Skeletal muscle tissue (tissue), 4 donors: Measurements from ENCODE around the gene NRXN3. TPM values are rescaled to one million over a fixed set of nuclear protein-coding genes. Genes with fewer than 3 reads are reported as not detected.

Experiments used
- H3K27ac ChIP-seq: one replicate; pipeline ENCODE4 v1.7.0; 2013; ENCODE audit warnings: mild to moderate bottlenecking, low read depth, low read length, inconsistent platforms
- H3K27me3 ChIP-seq, 3 donors: one replicate each; pipeline ENCODE4 v1.7.0; 2013; ENCODE audit warnings: low read length in 3 of 3; ENCODE audit not compliant: control insufficient read depth in 3 of 3, insufficient read depth in 3 of 3
- H3K36me3 ChIP-seq, 3 donors: one replicate each; pipeline ENCODE4 v1.7.0; 2013; ENCODE audit warnings: low read length in 3 of 3; ENCODE audit not compliant: control insufficient read depth in 3 of 3, insufficient read depth in 3 of 3
- H3K4me1 ChIP-seq, 3 donors: one replicate each; pipeline ENCODE4 v1.7.0; 2013; ENCODE audit warnings: low read length in 3 of 3, mild to moderate bottlenecking in 3 of 3; ENCODE audit not compliant: control insufficient read depth in 3 of 3, insufficient read depth in 3 of 3
- H3K4me3 ChIP-seq, 3 donors: one replicate each; pipeline ENCODE4 v1.7.0; 2013; ENCODE audit warnings: low read length in 3 of 3
- H3K9ac ChIP-seq, 3 donors: one replicate each; pipeline ENCODE4 v1.7.0; 2013; ENCODE audit warnings: low read length in 3 of 3, mild to moderate bottlenecking in 3 of 3, moderate library complexity in 2 of 3, low read depth in 1 of 3
- H3K9me3 ChIP-seq, 3 donors: one replicate each; pipeline ENCODE4 v1.7.0; 2013; ENCODE audit warnings: low read length in 3 of 3; ENCODE audit not compliant: control insufficient read depth in 3 of 3
- total RNA-seq: library from RNA; depleted of rRNA; stranded (reverse); fragments of >200 nt; gene quantifications from one replicate; pipeline ENCODE4 v1.2.3, GENCODE V29; 2014
- donor health status: Osteomylitis.

The NRXN3 gene
- total RNA-seq = 0.52 TPM

DNA sequence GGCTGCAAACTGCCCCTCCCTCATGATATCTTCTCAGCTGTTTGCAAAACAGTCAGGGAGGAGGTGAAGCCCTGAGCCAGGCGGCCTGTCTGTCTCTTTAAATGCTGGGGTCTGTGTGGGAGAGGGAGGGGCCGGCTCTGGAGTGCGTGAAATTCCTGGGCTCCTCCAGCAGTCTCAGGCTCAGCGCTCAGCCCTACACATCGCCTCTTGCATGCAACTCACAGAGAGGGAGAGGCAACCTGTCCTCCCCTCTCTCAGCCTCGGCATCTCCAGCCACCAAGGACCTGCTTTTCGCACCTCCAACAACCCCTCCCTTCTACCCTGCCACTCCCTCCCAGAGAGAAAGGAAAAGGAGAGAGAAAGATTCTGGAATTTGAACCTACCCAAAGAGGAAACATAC, at the start of gene NRXN3:
Gene NRXN3, plus strand, starts transcription at position 171 of the 400 bp plus-strand sequence. CDS start 72,721 bp downstream, outside the sequence.
- H3K27ac ChIP-seq = no peak within 1 kb of the TSS
- peaks cover 0 to 35% (median 19%) of the 10 kb centered on the region in 3 donors for H3K27me3 ChIP-seq
- no peak within 1 kb of the TSS for H3K9ac ChIP-seq
- H3K4me3 ChIP-seq = no peak within 1 kb of the TSS
- H3K4me1 ChIP-seq = no peaks in the 10 kb centered on the region
- no peaks in the 10 kb centered on the region for H3K36me3 ChIP-seq
- H3K9me3 ChIP-seq = no peaks in the 10 kb centered on the region

DNA sequence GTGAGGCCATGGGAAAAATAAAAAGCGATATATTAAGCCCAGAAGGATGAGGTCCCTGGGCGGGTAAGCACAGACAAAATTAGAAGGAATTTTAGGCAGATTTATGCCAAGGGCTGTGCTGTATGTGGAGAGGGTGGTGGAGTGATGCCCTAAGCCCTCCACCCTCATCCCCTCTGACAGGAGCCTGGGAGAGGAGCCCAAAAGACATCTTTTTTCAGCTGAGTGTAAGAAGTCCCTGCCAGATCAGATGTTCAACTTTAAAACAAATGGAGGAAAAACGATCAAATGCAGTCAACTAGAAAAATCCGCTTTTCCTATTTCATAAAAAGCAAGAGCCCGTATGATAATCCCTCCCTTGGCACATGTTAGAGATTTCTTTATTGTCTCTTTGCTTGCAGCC, 47.7 kb upstream of the NRXN3 start:
- Histone ChIP-seq H3K9me3 (peaks cover 0 to 3% (median 0%) of the 10 kb centered on the region in 3 donors), H3K4me1 (no peaks in the 10 kb centered on the region), H3K27me3 (peaks cover 0 to 5% (median 3%) of the 10 kb centered on the region in 3 donors), H3K36me3 (no peaks in the 10 kb centered on the region), H3K4me3 (no peak overlapping the region), H3K27ac (no peak overlapping the region), H3K9ac (no peak overlapping the region)

DNA sequence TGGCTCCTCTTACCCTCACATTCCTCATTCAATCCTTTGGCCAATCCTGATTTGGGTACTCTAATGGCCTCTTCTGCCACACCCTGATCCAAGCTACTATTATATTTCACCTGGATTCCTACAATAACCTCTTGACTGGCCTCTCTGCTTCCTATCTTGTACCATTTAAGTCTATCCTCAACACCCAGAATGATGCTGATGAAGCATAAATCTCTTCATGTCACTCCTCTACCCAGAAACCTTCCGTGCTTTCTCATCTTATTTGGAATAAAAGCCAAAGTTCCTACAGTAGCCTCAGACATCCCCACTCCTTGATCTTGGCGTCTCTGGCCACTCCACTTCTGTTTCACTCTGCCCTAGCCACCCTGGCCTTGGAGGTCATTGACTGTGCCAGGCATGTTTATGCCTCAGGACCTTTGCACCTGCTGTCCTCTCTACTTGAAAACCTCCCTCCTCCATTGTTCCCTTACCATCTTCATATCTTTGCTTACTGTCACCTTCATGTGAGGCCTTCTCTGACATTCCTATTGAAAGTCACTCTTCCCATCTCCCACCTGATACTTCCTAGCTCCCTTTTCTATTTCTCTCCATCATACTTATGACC, 46.4 kb upstream of the NRXN3 start:
- no peak overlapping the region for H3K27ac ChIP-seq
- no peaks in the 10 kb centered on the region for H3K36me3 ChIP-seq
- H3K9me3 ChIP-seq = peaks cover 0 to 3% (median 0%) of the 10 kb centered on the region in 3 donors

DNA sequence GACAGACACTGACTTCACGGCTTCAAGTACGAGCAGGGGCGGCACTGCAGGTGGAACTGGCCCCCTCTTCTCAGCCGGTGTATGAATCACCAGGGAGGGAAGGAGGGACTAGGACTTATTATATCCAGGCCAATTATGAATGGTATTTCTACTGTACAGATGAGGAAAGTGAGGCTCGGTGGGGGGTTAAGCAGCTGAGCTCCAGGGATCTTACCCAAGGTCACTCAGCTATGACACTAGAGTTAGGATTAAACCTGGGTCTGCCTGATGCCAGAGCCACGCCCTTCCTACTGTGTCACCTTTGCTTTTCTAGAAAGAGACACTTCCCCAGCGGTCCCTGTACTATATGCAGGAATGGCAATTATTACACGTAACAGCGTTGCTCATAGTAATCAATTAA, 42.2 kb upstream of the NRXN3 start:
- peaks cover 0 to 5% (median 3%) of the 10 kb centered on the region in 3 donors for H3K27me3 ChIP-seq
- H3K4me3 ChIP-seq = no peak overlapping the region

More for the DNA sequence above, 46.4 kb upstream of the NRXN3 start:
- H3K9ac ChIP-seq = no peak overlapping the region
- no peaks in the 10 kb centered on the region for H3K4me1 ChIP-seq
- no peak overlapping the region for H3K4me3 ChIP-seq
- peaks cover 0 to 5% (median 3%) of the 10 kb centered on the region in 3 donors for H3K27me3 ChIP-seq

DNA sequence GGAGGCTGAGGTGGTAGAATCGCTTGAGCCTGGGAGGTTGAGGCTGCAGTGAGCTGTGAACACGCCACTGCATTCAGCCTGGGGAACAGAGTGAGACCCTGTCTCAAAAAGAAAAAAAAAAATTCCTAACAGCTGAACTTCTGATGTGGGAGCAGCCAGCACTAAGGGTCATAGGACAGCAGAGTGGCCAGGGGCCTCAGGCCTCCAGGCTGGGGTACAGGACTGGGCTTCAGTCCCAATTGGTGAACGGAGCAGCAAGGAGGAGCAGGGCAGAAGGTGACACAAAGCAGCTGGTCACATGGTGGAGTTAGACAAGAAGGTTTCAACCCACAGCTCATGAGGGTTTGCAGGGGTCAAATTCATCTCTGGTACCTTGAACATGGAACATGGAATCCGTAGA, 40.8 kb upstream of the NRXN3 start:
- Histone ChIP-seq H3K9ac (no peak overlapping the region), H3K4me1 (no peaks in the 10 kb centered on the region), H3K27ac (no peak overlapping the region), H3K4me3 (no peak overlapping the region), H3K36me3 (no peaks in the 10 kb centered on the region), H3K9me3 (no peaks in the 10 kb centered on the region), H3K27me3 (peaks cover 0 to 5% (median 3%) of the 10 kb centered on the region in 3 donors)

More for the DNA sequence above, 42.2 kb upstream of the NRXN3 start:
- Histone ChIP-seq H3K27ac (no peak overlapping the region), H3K4me1 (no peaks in the 10 kb centered on the region), H3K36me3 (no peaks in the 10 kb centered on the region), H3K9me3 (no peaks in the 10 kb centered on the region), H3K9ac (no peak overlapping the region)

DNA sequence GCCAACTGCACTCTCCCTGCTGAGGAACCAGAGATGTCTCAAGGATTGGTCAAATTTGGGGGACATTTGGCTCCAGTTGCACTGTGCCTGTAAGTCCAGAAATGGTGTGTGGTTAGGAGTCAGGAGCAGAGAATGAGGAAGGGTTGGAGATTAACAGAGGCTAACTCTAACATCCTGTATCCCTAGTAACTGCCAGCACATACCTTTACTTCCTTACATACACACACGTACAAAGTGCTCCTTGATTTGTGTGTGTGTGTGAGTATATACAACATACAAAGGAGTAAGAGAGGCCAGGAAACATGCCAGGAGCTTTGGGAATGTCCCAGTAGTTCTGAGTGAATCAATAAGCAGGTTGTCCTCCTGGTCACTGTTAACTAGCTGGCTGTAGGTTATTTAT, 39.8 kb upstream of the NRXN3 start:
- peaks cover 0 to 3% (median 0%) of the 10 kb centered on the region in 3 donors for H3K27me3 ChIP-seq
- no peak overlapping the region for H3K4me3 ChIP-seq
- H3K4me1 ChIP-seq = no peaks in the 10 kb centered on the region
- no peak overlapping the region for H3K27ac ChIP-seq
- H3K36me3 ChIP-seq = no peaks in the 10 kb centered on the region
- no peaks in the 10 kb centered on the region for H3K9me3 ChIP-seq
- no peak overlapping the region for H3K9ac ChIP-seq

DNA sequence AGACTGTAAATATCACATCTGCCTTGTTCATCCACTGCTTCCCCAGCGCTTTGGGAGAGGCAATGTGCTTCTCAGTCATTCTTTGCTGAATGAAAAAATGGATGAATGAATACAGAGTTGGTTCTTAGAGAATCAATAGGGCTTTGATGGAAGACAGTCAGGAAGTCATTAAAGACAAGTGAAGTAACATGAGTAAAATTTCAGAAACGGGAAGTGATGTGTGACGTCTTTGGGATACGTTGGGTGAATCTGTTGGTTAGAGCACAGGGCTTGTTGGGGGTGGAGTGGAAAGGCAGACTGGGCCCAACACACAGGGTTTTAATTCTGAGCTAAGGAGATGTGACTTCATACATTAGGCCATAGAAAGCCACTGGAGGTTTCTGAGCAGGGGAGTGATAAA, 39.0 kb upstream of the NRXN3 start:
- no peak overlapping the region for H3K4me3 ChIP-seq
- no peak overlapping the region for H3K9ac ChIP-seq
- no peaks in the 10 kb centered on the region for H3K27me3 ChIP-seq
- no peaks in the 10 kb centered on the region for H3K4me1 ChIP-seq
- no peaks in the 10 kb centered on the region for H3K36me3 ChIP-seq
- H3K27ac ChIP-seq = no peak overlapping the region
- no peaks in the 10 kb centered on the region for H3K9me3 ChIP-seq

DNA sequence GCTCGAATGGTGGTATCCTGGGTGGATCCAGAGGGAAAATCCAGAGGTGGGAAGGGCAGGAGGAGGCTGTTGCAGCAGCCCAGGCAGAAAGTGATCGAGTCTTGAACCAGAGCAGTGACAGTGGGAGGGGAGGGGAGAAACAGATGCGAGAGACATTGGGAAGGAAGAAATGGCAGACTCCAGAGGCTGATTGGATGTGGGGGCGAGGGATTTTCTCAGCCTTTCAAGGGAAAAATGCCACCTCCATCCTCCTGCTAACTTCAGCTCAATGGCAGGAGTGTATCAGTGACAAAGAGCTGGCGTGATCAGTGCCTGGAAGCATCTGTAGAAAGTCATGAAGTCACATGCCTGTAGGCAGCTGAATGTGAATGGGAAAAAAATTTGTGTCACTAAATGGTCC, 38.6 kb upstream of the NRXN3 start:
- H3K36me3 ChIP-seq = no peaks in the 10 kb centered on the region
- no peak overlapping the region for H3K9ac ChIP-seq
- no peaks in the 10 kb centered on the region for H3K9me3 ChIP-seq
- H3K27ac ChIP-seq = no peak overlapping the region
- no peak overlapping the region for H3K4me3 ChIP-seq
- H3K4me1 ChIP-seq = no peaks in the 10 kb centered on the region
- no peaks in the 10 kb centered on the region for H3K27me3 ChIP-seq

DNA sequence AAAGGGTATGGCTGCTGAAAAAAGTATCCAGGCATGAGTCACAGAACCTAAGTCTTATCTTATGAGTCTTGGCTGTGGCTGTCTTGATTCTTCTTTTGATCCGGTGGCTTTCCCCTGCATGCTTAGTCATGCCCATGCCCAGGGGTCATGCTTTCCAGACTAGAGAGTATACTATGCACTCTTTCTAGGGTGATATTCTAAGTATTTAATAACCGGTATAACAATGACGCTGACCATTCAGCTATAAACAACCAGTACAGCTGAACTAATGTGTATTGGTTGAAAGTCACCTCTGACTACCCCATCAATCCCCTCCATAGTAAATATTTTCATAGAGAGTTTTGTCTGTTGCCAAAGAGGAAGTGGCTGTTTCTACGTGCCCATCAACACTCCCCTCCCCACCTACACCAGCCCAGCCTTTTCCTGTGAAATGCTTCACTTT, 34.7 kb upstream of the NRXN3 start:
- H3K4me3 ChIP-seq = no peak overlapping the region
- no peaks in the 10 kb centered on the region for H3K4me1 ChIP-seq
- H3K36me3 ChIP-seq = no peaks in the 10 kb centered on the region
- no peak overlapping the region for H3K9ac ChIP-seq
- H3K27me3 ChIP-seq = no peaks in the 10 kb centered on the region
- no peak overlapping the region for H3K27ac ChIP-seq
- H3K9me3 ChIP-seq = no peaks in the 10 kb centered on the region

DNA sequence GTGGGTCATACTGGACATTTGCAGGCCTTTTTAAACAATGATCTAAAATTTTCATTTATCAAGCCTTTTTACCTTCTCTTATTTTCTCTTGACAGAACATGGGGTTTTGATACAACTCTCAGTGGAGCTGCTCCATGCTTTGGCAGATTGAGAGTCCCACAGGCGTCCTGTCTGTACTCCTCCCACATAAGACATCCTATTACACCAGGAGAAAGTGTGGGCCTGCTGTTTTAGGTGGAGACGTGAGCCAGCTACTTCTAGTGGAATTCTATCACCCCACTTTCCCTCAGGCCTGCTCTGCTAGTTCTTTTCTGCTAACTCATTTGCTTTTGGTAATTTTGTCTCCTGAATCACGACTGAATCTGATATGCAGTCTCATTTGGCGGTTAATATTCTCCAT, 33.5 kb upstream of the NRXN3 start:
- Histone ChIP-seq H3K4me3 (no peak overlapping the region), H3K4me1 (no peaks in the 10 kb centered on the region), H3K9ac (no peak overlapping the region), H3K27me3 (no peaks in the 10 kb centered on the region), H3K27ac (no peak overlapping the region), H3K9me3 (no peaks in the 10 kb centered on the region), H3K36me3 (no peaks in the 10 kb centered on the region)
